ENCODE measurements around the gene KRT15. TPM values are rescaled to one million over a fixed set of nuclear protein-coding genes. Genes with fewer than 3 reads are reported as not detected.

Gene KRT15
- total RNA-seq, 1 donor from 2014 or later = 0.79 TPM

DNA sequence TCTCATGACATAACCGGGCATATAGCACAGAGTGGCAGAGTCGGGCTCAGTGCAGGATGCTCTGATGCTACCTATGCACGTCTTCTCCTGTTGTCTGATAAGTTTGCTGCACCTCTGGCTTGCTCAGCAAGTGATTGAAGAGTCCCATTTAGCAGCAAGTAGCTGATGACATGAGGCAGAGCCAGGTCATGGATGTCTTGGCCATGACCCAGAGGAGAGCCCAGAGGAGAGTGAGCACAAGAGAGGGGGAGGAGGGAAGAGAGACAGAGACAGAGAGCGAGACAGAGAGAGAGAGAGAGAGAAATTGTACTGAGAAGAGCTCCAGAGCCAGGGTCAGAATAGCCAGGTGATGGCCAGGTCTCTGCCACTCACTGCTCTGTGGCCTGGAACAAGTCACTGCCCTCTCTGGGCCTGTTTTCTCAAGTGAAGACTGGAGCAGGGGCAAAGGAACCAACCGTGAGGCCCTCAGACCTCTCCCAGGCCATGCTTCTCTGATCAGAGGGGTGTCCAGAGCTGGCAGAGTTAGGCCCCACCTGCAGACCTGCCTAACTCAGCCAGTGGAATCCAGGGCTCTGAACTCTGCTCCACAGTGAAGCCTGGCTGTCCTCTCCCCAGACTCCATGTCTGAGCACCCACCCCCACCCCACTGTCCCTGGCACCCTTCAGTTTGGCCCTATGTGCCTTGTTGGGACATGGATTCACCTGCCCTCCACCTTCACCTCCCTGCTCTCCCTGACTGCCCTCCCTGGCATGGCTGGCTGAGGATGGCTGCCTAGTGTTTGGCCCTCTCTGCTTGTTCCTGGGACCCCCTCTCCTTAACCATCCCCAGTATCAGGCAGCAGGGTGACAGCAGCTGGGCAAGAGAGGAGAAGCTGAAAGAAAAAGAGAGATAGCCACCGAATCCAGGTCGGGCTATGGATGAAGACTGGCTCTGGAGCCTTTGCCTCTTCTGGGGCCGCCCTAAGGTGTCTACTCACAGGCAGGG lies 33.5 kb downstream of the KRT15 start:
- H3K4me3 Mint-ChIP-seq (ENCODE audit: unreplicated experiment) = no peak overlapping the region
- no peaks in the 10 kb centered on the region for H3K9me3 Mint-ChIP-seq (ENCODE audit: unreplicated experiment)
- Histone ChIP-seq H3K27ac (ENCODE audit: low read depth, low read length) (no peak overlapping the region), H3K4me1 (ENCODE audit: insufficient read depth, low read length) (no peaks in the 10 kb centered on the region), H3K4me2 (ENCODE audit: low read length) (no peak overlapping the region), H2AFZ (ENCODE audit: low read depth, low read length) (no peak overlapping the region), H4K20me1 (ENCODE audit: insufficient read depth, low read length) (no peaks in the 10 kb centered on the region), H3K27me3 (ENCODE audit: insufficient read depth, low read length) (peaks cover 3% of the 10 kb centered on the region), H3K36me3 (ENCODE audit: insufficient read depth, low read length) (no peaks in the 10 kb centered on the region), H3K9me3 (ENCODE audit: insufficient read depth, low read depth, low read length) (no peaks in the 10 kb centered on the region), H3K4me3 (ENCODE audit: insufficient read depth, low read depth, low read length) (no peak overlapping the region), H3K9ac (ENCODE audit: low read length) (no peak overlapping the region), H3K79me2 (ENCODE audit: insufficient read depth, low read length) (no peaks in the 10 kb centered on the region)
- DNase-seq (ENCODE audit: low read depth) (no peak), FAIRE-seq (no peak)
- TF ChIP-seq, protein P1, sequence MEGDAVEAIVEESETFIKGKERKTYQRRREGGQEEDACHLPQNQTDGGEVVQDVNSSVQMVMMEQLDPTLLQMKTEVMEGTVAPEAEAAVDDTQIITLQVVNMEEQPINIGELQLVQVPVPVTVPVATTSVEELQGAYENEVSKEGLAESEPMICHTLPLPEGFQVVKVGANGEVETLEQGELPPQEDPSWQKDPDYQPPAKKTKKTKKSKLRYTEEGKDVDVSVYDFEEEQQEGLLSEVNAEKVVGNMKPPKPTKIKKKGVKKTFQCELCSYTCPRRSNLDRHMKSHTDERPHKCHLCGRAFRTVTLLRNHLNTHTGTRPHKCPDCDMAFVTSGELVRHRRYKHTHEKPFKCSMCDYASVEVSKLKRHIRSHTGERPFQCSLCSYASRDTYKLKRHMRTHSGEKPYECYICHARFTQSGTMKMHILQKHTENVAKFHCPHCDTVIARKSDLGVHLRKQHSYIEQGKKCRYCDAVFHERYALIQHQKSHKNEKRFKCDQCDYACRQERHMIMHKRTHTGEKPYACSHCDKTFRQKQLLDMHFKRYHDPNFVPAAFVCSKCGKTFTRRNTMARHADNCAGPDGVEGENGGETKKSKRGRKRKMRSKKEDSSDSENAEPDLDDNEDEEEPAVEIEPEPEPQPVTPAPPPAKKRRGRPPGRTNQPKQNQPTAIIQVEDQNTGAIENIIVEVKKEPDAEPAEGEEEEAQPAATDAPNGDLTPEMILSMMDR (IDR thresholded peaks at IDR 0.05; ENCODE audit: insufficient read depth, low read depth, low read length) = no peak
- no peak overlapping the region for H3K27ac Mint-ChIP-seq (ENCODE audit: unreplicated experiment)
- H3K4me1 Mint-ChIP-seq (ENCODE audit: low read depth, unreplicated experiment) = no peaks in the 10 kb centered on the region
- peaks cover 60% of the 10 kb centered on the region for H3K27me3 Mint-ChIP-seq (ENCODE audit: low read depth, unreplicated experiment)
- H3K36me3 Mint-ChIP-seq (ENCODE audit: low read depth, unreplicated experiment) = peaks cover 2% of the 10 kb centered on the region

DNA sequence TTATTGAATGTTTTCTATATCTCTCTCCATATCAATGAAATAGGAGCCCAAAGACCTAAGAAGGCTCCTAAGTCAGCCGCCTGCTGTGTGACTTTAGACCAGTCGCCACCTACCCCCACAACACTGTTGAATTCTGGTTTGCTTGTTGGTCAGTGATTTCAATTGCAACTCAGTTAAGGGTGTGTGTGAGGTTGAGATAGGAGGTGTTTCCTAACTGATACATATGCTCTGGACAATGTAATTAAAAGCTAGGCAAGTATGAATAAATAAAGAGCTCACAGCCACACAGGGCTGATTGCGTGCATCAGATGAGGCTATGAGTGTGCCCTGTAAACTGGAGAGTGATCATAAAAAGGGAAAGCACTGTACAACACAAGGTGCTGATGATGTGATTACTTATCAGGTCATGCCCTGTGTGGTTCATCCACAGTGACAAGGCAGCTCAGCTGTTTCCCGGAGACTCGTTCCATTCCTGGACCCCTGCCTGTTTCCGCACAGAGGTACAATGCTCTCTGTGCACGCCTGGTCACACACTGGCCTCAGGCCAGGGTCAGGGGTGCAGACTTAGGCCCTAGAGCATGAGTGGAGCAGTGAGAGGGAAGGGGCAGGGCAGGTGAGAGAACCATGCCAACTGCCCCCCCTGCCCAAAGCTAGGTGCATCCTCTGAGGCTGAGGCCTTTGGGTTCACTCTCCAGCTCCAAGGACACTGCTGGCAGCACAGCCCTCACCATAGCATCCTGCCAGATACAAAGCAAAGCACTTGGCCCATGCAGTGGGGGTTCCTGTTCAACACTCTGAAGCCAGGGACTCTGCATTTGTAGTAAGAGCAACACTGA lies 34.5 kb downstream of the KRT15 start:
- no peak overlapping the region for H2AFZ ChIP-seq (ENCODE audit: low read depth, low read length)
- no peak overlapping the region for H3K27ac ChIP-seq (ENCODE audit: low read depth, low read length)
- H3K4me1 Mint-ChIP-seq (ENCODE audit: low read depth, unreplicated experiment) = no peaks in the 10 kb centered on the region
- no peaks in the 10 kb centered on the region for H4K20me1 ChIP-seq (ENCODE audit: insufficient read depth, low read length)
- FAIRE-seq (no peak), DNase-seq (ENCODE audit: low read depth) (no peak)
- H3K9me3 Mint-ChIP-seq (ENCODE audit: unreplicated experiment) = no peaks in the 10 kb centered on the region
- TF ChIP-seq, protein P1 (IDR thresholded peaks at IDR 0.05; ENCODE audit: insufficient read depth, low read depth, low read length) = no peak
- no peak for TF ChIP-seq EZH2 (IDR thresholded peaks at IDR 0.05; ENCODE audit: insufficient read depth, low read length)
- H3K27ac Mint-ChIP-seq (ENCODE audit: unreplicated experiment) = no peak overlapping the region
- H3K9me3 ChIP-seq (ENCODE audit: insufficient read depth, low read depth, low read length) = no peaks in the 10 kb centered on the region
- H3K9ac ChIP-seq (ENCODE audit: low read length) = no peak overlapping the region
- H3K4me1 ChIP-seq (ENCODE audit: insufficient read depth, low read length) = no peaks in the 10 kb centered on the region
- no peaks in the 10 kb centered on the region for H3K36me3 ChIP-seq (ENCODE audit: insufficient read depth, low read length)
- H3K4me3 Mint-ChIP-seq (ENCODE audit: unreplicated experiment) = no peak overlapping the region
- no peak overlapping the region for H3K4me2 ChIP-seq (ENCODE audit: low read length)
- H3K79me2 ChIP-seq (ENCODE audit: insufficient read depth, low read length) = no peaks in the 10 kb centered on the region
- peaks cover 2% of the 10 kb centered on the region for H3K36me3 Mint-ChIP-seq (ENCODE audit: low read depth, unreplicated experiment)
- no peak overlapping the region for H3K4me3 ChIP-seq (ENCODE audit: insufficient read depth, low read depth, low read length)
- peaks cover 3% of the 10 kb centered on the region for H3K27me3 ChIP-seq (ENCODE audit: insufficient read depth, low read length)
- peaks cover 56% of the 10 kb centered on the region for H3K27me3 Mint-ChIP-seq (ENCODE audit: low read depth, unreplicated experiment)

All from astrocyte (in vitro differentiated cells and primary cell).